K562 (cell line): ENCODE measurements around the gene SH3BP5. TPM values are rescaled to one million over a fixed set of nuclear protein-coding genes. Genes with fewer than 3 reads are reported as not detected.

Experiments used
- ARID4B ChIP-seq: sonication (generic); formaldehyde crosslinking; IDR thresholded peaks from 2 replicates; pipeline ENCODE4 v1.8.0; 2022; ENCODE audit warnings: mild to moderate bottlenecking, missing genetic modification reagents
- CBX5 ChIP-seq: IDR thresholded peaks from 2 replicates; pipeline ENCODE4 v1.6.1; 2014; ENCODE audit warnings: low read depth, borderline replicate concordance
- DEAF1 ChIP-seq: fragments of 450-650 bp; formaldehyde crosslinking; IDR thresholded peaks from 2 replicates; pipeline ENCODE4 v1.4.0; 2020; ENCODE audit warnings: mild to moderate bottlenecking, moderate library complexity
- DNMT1 ChIP-seq: fragments of 450-650 bp; IDR thresholded peaks from 2 replicates; pipeline ENCODE4 v1.6.1; 2016; ENCODE audit warnings: antibody characterized with exemption, mild to moderate bottlenecking
- KHSRP ChIP-seq: fragments of 450-650 bp; IDR thresholded peaks from 2 replicates; pipeline ENCODE4 v1.6.1; 2017
- MECOM ChIP-seq: fragments of 250-450 bp; sonication (Bioruptor Pico); IDR thresholded peaks from 2 replicates; pipeline ENCODE4 v1.8.0; 2022; ENCODE audit warnings: inconsistent platforms
- MEIS2 ChIP-seq: fragments of 450-650 bp; IDR thresholded peaks from 2 replicates; pipeline ENCODE4 v1.6.1; 2014; ENCODE audit warnings: mild to moderate bottlenecking; ENCODE audit not compliant: partially characterized antibody
- MTA3 ChIP-seq: fragments of 450-650 bp; formaldehyde crosslinking; IDR thresholded peaks from 2 replicates; pipeline ENCODE4 v1.6.1; 2017; ENCODE audit warnings: mild to moderate bottlenecking, borderline replicate concordance
- NFE2 ChIP-seq: IDR thresholded peaks from 2 replicates; pipeline ENCODE4 v1.6.1; 2014; ENCODE audit warnings: antibody characterized with exemption, low read depth
- NFIX ChIP-seq: fragments of 250-450 bp; sonication (Bioruptor Pico); IDR thresholded peaks from 2 replicates; pipeline ENCODE4 v1.4.0; 2020; ENCODE audit warnings: low read depth, mild to moderate bottlenecking, moderate library complexity
- POLR2AphosphoS5 ChIP-seq: IDR thresholded peaks from 2 replicates; pipeline ENCODE4 v1.6.1; 2011; ENCODE audit warnings: mild to moderate bottlenecking, low read depth, low read length, moderate library complexity; ENCODE audit not compliant: control insufficient read depth, insufficient read depth
- PYGO2 ChIP-seq: fragments of 450-650 bp; IDR thresholded peaks from 2 replicates; pipeline ENCODE4 v1.6.1; 2016; ENCODE audit warnings: mild to moderate bottlenecking, missing genetic modification characterization, moderate library complexity, missing compliant biosample characterization
- RBBP5 ChIP-seq: fragments of 200-600 bp; sonication (generic); IDR thresholded peaks from 2 replicates; pipeline ENCODE4 v1.6.1; 2012; ENCODE audit warnings: borderline replicate concordance, mild to moderate bottlenecking, low read length, control low read depth, inconsistent platforms; ENCODE audit not compliant: insufficient read depth, poor library complexity, severe bottlenecking
- TEAD1 ChIP-seq, 2 experiments: fragments of 450-650 bp in 1 of 2; sonication (generic) in 1 of 2; formaldehyde crosslinking; IDR thresholded peaks; 2 replicates each; pipeline versions ENCODE4 v1.4.0 to v1.8.0; 2020 to 2022; ENCODE audit warnings: mild to moderate bottlenecking in 2 of 2, missing genetic modification reagents in 1 of 2
- THRA ChIP-seq: fragments of 450-650 bp; IDR thresholded peaks from 2 replicates; pipeline ENCODE4 v1.6.1; 2017; ENCODE audit warnings: mild to moderate bottlenecking, moderate library complexity
- ZBTB17 ChIP-seq: fragments of 450-650 bp; formaldehyde crosslinking; IDR thresholded peaks from 2 replicates; pipeline ENCODE4 v1.4.0; 2020; ENCODE audit warnings: mild to moderate bottlenecking
- ZBTB43 ChIP-seq: sonication (generic); formaldehyde crosslinking; IDR thresholded peaks from 2 replicates; pipeline ENCODE4 v1.8.0; 2023; ENCODE audit warnings: mild to moderate bottlenecking, missing genetic modification reagents
- ZNF24 ChIP-seq: fragments of 450-650 bp; IDR thresholded peaks from 2 replicates; pipeline ENCODE4 v1.6.1; 2016
- ZSCAN29 ChIP-seq: fragments of 450-650 bp; IDR thresholded peaks from 2 replicates; pipeline ENCODE4 v1.6.1; 2017
- polyA plus RNA-seq, 8 experiments: library from polyadenylated mRNA; depleted of rRNA in 4 of 8; stranded (reverse) in 5 of 8; unstranded in 3 of 8; fragments of >200 nt; fragmentation: Nextera tagmentation in 2 of 8; fragmentation: Illumina TruSeq in 1 of 8; extraction: Ambion mirVana in 2 of 8; extraction: Trizol in 1 of 8; gene quantifications; 2 replicates each; pipeline versions ENCODE4 v1.2.1 to v1.2.3, GENCODE V29; 2011 to 2014; ENCODE audit warnings: inconsistent platforms in 1 of 8, missing spikeins in 1 of 8
- total RNA-seq, 7 experiments: library from RNA; depleted of rRNA in 6 of 7; stranded (reverse); fragments of >200 nt in 6 of 7; fragmentation: Illumina TruSeq in 2 of 7; extraction: Trizol in 2 of 7; gene quantifications; 2 replicates each; pipeline versions ENCODE4 v1.2.1 to v1.2.3, GENCODE V29; 2011 to 2021; ENCODE audit warnings: low replicate concordance in 1 of 7

SH3BP5 gene
- total and polyA plus RNA-seq, 9 of the 15 experiments (the other 6 are each of a cell fraction or from before 2014, with no cell fraction given): 2.9 to 29.0 (median 14.9) TPM

GRCh38 chr3:15305359-15305844 lies 27.0 kb downstream of the SH3BP5 start (continued):
- TF ChIP-seq ARID4B (CRISPR knock-in tag) (no peak), KHSRP (no peak), POLR2AphosphoS5 (peak; percentile 87), ZSCAN29 (no peak), PYGO2 (peak; percentile 39; the same call in 1 of the 2 replicates), RBBP5 (no peak), DEAF1 (CRISPR knock-in tag) (0 out of 2 replicates have a peak, but pooled peaks have one; percentile 32), MECOM (CRISPR knock-in tag) (peak; percentile 95), ZNF24 (0 out of 2 replicates have a peak, but pooled peaks have one; percentile 23), ZBTB43 (no peak), CBX5 (no peak), NFE2 (peak; percentile 53), DNMT1 (peak; percentile 59; the same call in 1 of the 2 replicates), THRA (no peak), ZBTB17 (CRISPR knock-in tag) (0 out of 2 replicates have a peak, but pooled peaks have one; percentile 44), TEAD1 (CRISPR knock-in tag; IDR thresholded peaks at IDR 0.05) (peak; percentile 99), MTA3 (peak; percentile 94), MEIS2 (peak; percentile 99), NFIX (no peak)
